ENCODE measurements around the gene TRIB2.

The TRIB2 gene

DNA sequence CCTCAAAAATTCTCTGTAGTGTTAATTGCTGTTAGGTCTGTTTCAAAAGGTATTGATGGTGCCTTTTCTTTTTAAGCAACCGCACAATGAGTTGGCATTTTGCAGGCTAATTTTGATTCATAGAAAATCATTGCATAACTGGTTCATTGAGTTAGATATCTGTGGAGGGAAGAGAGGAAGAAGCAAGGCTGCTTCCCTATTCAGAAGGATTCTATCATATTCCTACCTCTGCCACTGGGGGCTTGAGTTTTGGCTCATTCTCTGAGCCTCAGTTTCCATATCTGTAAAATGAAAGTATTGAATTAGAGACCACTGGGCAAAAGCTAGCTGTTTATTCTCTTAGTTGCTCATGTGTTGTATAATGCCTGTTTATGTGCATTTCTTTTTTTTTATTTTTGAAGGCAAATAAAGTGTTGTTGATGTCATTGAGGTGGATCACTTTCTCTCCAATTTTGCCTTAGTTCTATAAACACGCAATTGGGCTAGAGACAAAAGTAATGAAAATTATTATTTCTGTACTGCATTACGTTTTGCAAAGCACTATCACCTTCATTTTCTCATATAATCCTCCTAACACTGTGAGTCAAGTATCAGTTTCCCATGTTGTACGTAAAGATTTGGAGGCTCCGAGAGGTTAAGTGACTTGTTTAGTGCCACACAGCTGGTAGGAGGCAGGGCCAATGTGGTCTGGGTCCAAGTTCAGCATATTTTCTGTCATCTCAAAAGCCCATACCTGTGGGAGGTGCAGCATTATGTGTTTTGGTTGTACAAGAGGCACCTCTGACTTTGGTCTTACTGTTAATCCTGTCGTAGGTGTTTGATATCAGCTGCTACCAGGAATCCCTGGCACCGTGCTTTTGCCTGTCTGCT lies 5.9 kb downstream of the TRIB2 start:
- H3K4me3 ChIP-seq (ENCODE audit: low read depth, low read length), result peak overlapping the region; percentile 88
- peak overlapping the region; percentile 87 for H3K27ac ChIP-seq

DNA sequence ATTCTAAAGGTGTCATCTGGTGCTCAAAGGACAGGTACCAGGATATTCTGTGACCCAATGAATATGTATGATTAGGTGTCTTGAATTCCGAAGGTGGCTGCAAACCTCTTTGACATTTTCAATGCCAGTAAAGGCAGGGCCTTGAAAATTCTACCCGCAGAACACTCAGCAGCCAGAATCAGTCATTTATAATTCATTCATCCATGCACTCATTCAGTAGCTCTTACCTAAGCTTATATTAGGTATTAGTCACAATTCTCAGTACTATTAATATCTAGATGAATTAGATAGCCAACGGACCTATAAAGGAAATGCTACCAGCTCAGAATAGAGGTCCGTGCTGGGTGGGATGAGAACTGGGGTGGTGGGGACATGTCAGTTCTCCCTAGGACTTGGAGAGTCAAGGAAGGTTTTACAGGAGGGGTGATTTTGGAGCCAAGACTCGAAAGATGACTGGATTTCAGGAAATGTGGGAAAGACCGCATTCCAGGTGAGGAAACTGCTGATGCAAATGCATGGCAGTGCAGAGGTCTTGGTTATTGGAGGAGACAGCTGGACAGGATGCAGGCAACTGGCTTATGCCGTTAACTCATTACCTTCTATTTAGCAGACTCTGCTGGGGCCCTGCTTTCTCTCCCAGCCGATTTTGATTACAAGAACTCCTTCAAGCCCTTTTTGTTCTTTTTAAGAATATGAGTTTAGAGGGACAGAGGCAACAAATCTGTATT lies 7.2 kb downstream of the TRIB2 start:
- peaks cover 33% of the 10 kb centered on the region for H3K36me3 ChIP-seq (replicated peaks)
- H3K27me3 ChIP-seq (replicated peaks), result no peaks in the 10 kb centered on the region
- no peak for DNase-seq
- in situ Hi-C loops (cut with HindIII; ENCODE audit: low pct_ligation_motif_present, low sequenced_read_pairs), result loop anchor here (25.0 kb wide), 2 partner anchors 412 to 862 kb away; no protein-coding TSS in a partner anchor
- TF ChIP-seq, protein P1, sequence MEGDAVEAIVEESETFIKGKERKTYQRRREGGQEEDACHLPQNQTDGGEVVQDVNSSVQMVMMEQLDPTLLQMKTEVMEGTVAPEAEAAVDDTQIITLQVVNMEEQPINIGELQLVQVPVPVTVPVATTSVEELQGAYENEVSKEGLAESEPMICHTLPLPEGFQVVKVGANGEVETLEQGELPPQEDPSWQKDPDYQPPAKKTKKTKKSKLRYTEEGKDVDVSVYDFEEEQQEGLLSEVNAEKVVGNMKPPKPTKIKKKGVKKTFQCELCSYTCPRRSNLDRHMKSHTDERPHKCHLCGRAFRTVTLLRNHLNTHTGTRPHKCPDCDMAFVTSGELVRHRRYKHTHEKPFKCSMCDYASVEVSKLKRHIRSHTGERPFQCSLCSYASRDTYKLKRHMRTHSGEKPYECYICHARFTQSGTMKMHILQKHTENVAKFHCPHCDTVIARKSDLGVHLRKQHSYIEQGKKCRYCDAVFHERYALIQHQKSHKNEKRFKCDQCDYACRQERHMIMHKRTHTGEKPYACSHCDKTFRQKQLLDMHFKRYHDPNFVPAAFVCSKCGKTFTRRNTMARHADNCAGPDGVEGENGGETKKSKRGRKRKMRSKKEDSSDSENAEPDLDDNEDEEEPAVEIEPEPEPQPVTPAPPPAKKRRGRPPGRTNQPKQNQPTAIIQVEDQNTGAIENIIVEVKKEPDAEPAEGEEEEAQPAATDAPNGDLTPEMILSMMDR (IDR thresholded peaks at IDR 0.05; ENCODE audit: low read depth, low read length, missing control alignments), result no peak
- H3K4me3 ChIP-seq (ENCODE audit: low read depth, low read length), result no peak overlapping the region
- H3K27ac ChIP-seq, result no peak overlapping the region

More for the DNA sequence above, 5.9 kb downstream of the TRIB2 start:
- TF ChIP-seq, protein P1 (IDR thresholded peaks at IDR 0.05; ENCODE audit: low read depth, low read length, missing control alignments), result peak; percentile 46
- H3K27me3 ChIP-seq (replicated peaks), result no peaks in the 10 kb centered on the region
- H3K36me3 ChIP-seq (replicated peaks), result peaks cover 26% of the 10 kb centered on the region
- in situ Hi-C loops (cut with HindIII; ENCODE audit: low pct_ligation_motif_present, low sequenced_read_pairs), result loop anchor here (25.0 kb wide), 2 partner anchors 410 to 860 kb away; no protein-coding TSS in a partner anchor
- no peak for DNase-seq

DNA sequence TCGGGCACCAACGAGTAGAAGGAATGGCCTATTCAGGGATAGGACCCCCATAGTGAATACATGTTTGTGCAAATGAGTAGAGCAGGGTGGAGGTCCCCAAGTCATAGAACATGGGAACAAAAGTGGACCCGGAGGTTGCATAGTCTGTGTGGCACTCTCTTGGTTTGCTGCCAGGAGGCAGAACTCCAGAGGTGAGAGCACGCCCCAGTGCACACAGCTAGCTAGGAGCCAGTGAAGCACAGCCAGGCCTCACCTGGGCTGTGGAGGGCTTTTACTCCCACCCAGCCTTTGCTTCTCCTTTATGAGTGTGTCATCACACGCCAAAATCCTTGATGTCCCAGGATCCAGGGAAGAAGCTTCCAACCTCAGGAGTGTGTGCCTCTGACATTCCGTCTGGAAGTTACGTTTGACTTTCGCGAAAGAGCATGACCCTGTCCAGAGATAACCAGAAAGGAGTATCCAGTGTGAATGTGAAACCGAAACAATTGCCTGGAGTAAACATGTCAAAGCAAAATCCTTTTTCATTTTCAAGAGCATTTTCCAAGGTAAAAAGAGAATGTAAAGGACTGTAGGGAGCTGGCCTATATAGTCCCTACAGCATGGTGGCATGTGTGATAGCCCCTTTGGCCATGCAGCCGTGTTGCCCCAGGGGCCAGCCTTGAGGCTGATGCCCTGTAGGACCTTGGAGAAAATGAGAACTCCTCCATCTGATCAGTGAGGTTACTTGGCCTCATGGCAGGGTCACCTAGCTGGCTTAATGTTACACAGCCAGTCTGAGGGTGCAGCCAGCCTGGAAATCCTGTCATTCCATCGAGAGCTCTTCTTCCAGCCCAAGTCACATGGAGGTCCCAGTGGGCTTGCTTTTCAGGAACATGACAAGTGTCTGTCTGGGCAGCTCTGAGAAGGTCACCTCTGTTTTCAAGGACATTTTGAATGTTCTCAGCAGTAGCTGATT lies 8.8 kb downstream of the TRIB2 start:
- DNase-seq, result no peak
- Histone ChIP-seq H3K36me3 (replicated peaks) (peaks cover 36% of the 10 kb centered on the region), H3K4me3 (ENCODE audit: low read depth, low read length) (no peak overlapping the region), H3K27me3 (replicated peaks) (no peaks in the 10 kb centered on the region), H3K27ac (no peak overlapping the region)
- in situ Hi-C loops (cut with HindIII; ENCODE audit: low pct_ligation_motif_present, low sequenced_read_pairs), result no loop called here
- TF ChIP-seq, protein P1 (IDR thresholded peaks at IDR 0.05; ENCODE audit: low read depth, low read length, missing control alignments), result no peak

DNA sequence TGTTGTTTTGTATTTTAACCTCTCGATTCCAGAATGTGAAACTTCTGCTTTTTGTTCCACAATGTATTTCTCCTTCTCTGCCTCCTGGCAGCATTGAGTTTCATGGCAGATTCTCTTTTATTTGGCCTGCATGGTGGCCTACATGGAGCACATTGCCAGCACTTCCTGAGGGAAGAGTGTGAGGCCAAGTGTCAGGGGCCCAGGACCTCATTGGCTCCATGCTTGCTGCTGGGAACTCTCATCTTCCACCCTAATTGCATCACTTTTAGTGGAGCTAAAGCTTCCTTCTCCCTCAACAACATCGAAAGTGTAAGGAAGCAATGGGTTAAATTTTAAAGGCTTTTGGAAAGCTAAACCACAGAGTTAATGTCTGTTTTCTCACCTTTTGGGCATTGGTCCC lies 9.5 kb downstream of the TRIB2 start:
- H3K27ac ChIP-seq, result no peak overlapping the region
- in situ Hi-C loops (cut with HindIII; ENCODE audit: low pct_ligation_motif_present, low sequenced_read_pairs), result no loop called here
- no peak overlapping the region for H3K4me3 ChIP-seq (ENCODE audit: low read depth, low read length)
- TF ChIP-seq, protein P1 (IDR thresholded peaks at IDR 0.05; ENCODE audit: low read depth, low read length, missing control alignments), result no peak
- DNase-seq, result no peak
- no peaks in the 10 kb centered on the region for H3K27me3 ChIP-seq (replicated peaks)
- H3K36me3 ChIP-seq (replicated peaks), result peaks cover 38% of the 10 kb centered on the region

DNA sequence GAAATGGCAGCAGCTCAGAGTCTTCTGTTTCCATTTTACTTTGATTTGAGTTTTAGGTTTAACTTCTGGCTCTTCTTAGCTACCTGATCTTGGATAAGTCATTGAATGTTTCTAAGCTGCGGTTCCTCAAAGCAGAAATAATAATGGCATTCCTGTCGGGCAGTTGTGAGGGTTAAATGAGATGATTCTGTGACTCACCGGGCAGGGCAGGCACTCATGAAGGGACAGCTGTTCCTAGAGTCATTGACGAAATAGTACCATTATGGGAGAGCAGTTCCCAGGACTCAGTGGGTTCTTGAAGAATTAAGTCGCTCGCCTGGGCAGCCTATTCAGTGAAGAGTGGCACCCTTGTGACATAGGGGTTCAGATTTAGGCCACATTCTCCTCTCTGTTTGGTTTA lies 10.3 kb downstream of the TRIB2 start:
- Histone ChIP-seq H3K4me3 (ENCODE audit: low read depth, low read length) (no peak overlapping the region), H3K36me3 (replicated peaks) (peaks cover 44% of the 10 kb centered on the region), H3K27me3 (replicated peaks) (no peaks in the 10 kb centered on the region), H3K27ac (peak overlapping the region; percentile 49)
- in situ Hi-C loops (cut with HindIII; ENCODE audit: low pct_ligation_motif_present, low sequenced_read_pairs), result no loop called here
- TF ChIP-seq, protein P1 (IDR thresholded peaks at IDR 0.05; ENCODE audit: low read depth, low read length, missing control alignments), result no peak
- DNase-seq, result peak; percentile 70

Data from brain microvascular endothelial cell (primary cell).